H1 (cell line): Measurements from ENCODE around the gene ADGRF1. TPM values are rescaled to one million over a fixed set of nuclear protein-coding genes. Genes with fewer than 3 reads are reported as not detected.

Experiments used
- EZH2 ChIP-seq: fragments of 200-600 bp; sonication (generic); IDR thresholded peaks from 2 replicates; pipeline ENCODE4 v1.7.1; 2012; ENCODE audit warnings: low read depth, mild to moderate bottlenecking, moderate library complexity, low read length, inconsistent platforms; ENCODE audit not compliant: severe bottlenecking
- RNF2 ChIP-seq: fragments of 200-900, 300-1000 bp; sonication (generic); IDR thresholded peaks from 2 replicates; pipeline ENCODE4 v1.7.1; 2016; ENCODE audit warnings: borderline replicate concordance, low read depth, mild to moderate bottlenecking, antibody characterized with exemption, low read length; ENCODE audit not compliant: poor library complexity, severe bottlenecking; ENCODE audit errors: missing control alignments
- TBP ChIP-seq: IDR thresholded peaks from 2 replicates; pipeline ENCODE4 v1.6.1; 2011; ENCODE audit warnings: low read depth, low read length, improper control_type of control experiment
- polyA plus RNA-seq, 7 experiments: library from polyadenylated mRNA; depleted of rRNA in 3 of 7; stranded (reverse) in 5 of 7; unstranded in 2 of 7; fragments of >200 nt in 5 of 7; fragments of 200-250 nt in 2 of 7; gene quantifications; 1 replicate in 5 of 7; 2 replicates in 1 of 7; 4 replicates in 1 of 7; pipeline versions ENCODE4 v1.2.1 to v1.2.3, GENCODE V29; 2011 to 2013; ENCODE audit warnings: missing spikeins in 2 of 7, mixed read lengths in 2 of 7
- total RNA-seq: library from RNA; stranded (reverse); fragmentation: NEBNext Ultra II Directional; extraction: Animal tissue kit (Norgen Biotek cat#: 25700); gene quantifications from 2 replicates; pipeline ENCODE4 v1.2.1, GENCODE V29; 2021

ADGRF1 gene
- total and polyA plus RNA-seq, 2 of the 8 experiments (the other 6 are each of a cell fraction or from before 2014, with no cell fraction given) = not detected

- no peak for TF ChIP-seq EZH2
- no peak for TF ChIP-seq TBP
- TF ChIP-seq RNF2 = no peak
Measured at GRCh38 chr6:47016261-47016660, 25.9 kb downstream of the ADGRF1 start (continued).
